Calu3 (cell line): ENCODE data around the gene EFCAB8. TPM values are rescaled to one million over a fixed set of nuclear protein-coding genes. Genes with fewer than 3 reads are reported as not detected.

Experiments
- BruUV-seq: library from RNA; stranded (reverse); fragments of 400-500 nt; replicated peaks from 2 replicates; lab custom pipeline; 2021; lab: Mats Ljungman, UMichigan
- CTCF ChIA-PET: fragments of 300-600 bp; sonication (Branson Sonifier 250); formaldehyde crosslinking; loops from one replicate; lab custom pipeline; 2022; ENCODE audit warnings: antibody characterized with exemption; lab: Charles Lee
- DNase-seq: peaks from one replicate; pipeline ENCODE4 v3.0.0; 2022
- H3K27ac Mint-ChIP-seq: one replicate; pipeline ENCODE4 v1.8.0; 2022; ENCODE audit warnings: mixed read lengths; ENCODE audit not compliant: unreplicated experiment
- H3K27me3 Mint-ChIP-seq: one replicate; pipeline ENCODE4 v1.8.0; 2022; ENCODE audit warnings: mixed read lengths; ENCODE audit not compliant: unreplicated experiment
- H3K36me3 Mint-ChIP-seq: one replicate; pipeline ENCODE4 v1.8.0; 2022; ENCODE audit warnings: mild to moderate bottlenecking, moderate library complexity, mixed read lengths; ENCODE audit not compliant: insufficient read depth, unreplicated experiment
- H3K4me1 Mint-ChIP-seq: one replicate; pipeline ENCODE4 v1.8.0; 2022; ENCODE audit warnings: mild to moderate bottlenecking, low read depth, mixed read lengths; ENCODE audit not compliant: unreplicated experiment
- H3K4me3 Mint-ChIP-seq: one replicate; pipeline ENCODE4 v1.8.0; 2022; ENCODE audit warnings: mild to moderate bottlenecking, low read depth, moderate library complexity, mixed read lengths; ENCODE audit not compliant: unreplicated experiment
- H3K9me3 Mint-ChIP-seq: one replicate; pipeline ENCODE4 v1.8.0; 2022; ENCODE audit warnings: low read depth, mixed read lengths; ENCODE audit not compliant: unreplicated experiment
- intact Hi-C: fragments of 100-400 bp; cut with micrococcal nuclease; formaldehyde crosslinking; loops from one replicate; pipeline ENCODE4 v1.10.0; 2022; ENCODE audit not compliant: unreplicated experiment
- total RNA-seq: library from RNA; stranded (reverse); gene quantifications from 2 replicates; pipeline ENCODE4 v1.2.3, GENCODE V29; 2022
- TF ChIP-seq, protein P1 (sequence below): fragments of 200-600 bp; IDR thresholded peaks from one replicate; pipeline ENCODE4 v1.8.0; 2022; ENCODE audit warnings: antibody characterized with exemption; ENCODE audit not compliant: unreplicated experiment

EFCAB8 gene
- total RNA-seq, 1 experiment from 2014 or later = 1.1 TPM

DNA sequence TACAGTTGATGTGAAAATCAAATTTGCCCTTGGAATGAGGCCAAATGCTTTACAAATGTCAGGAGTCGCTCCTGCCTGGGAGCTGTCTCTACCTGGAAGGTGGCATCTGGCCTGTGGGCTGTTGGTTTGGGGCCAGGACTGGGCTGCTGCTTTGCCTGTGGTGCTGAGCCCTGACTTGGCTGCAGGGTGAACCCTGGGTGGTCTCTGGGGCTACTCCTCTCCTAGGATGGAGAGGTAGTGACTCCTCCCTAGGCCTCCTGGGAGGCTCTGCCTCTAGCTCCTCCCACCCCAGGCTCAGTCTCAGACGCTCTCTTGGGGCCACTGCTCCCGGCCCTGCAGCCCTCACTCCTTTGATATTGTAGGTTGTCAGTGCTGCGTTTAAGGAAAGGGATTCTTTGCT is 47.5 kb downstream of the EFCAB8 start:
- Mint-ChIP-seq H3K9me3 (no peaks in the 10 kb centered on the region), H3K36me3 (no peaks in the 10 kb centered on the region), H3K4me3 (no peak overlapping the region), H3K27me3 (peaks cover 56% of the 10 kb centered on the region), H3K27ac (no peak overlapping the region), H3K4me1 (no peaks in the 10 kb centered on the region)
- CTCF ChIA-PET = interaction anchor here (0.6 to 0.8 kb wide), 3 partner anchors 169 to 1022 kb away, joined by 3 to 4 read pairs (median 3); no protein-coding TSS in a partner anchor
- BruUV-seq = no TSS peak
- DNase-seq = no peak
- TF ChIP-seq, protein P1, sequence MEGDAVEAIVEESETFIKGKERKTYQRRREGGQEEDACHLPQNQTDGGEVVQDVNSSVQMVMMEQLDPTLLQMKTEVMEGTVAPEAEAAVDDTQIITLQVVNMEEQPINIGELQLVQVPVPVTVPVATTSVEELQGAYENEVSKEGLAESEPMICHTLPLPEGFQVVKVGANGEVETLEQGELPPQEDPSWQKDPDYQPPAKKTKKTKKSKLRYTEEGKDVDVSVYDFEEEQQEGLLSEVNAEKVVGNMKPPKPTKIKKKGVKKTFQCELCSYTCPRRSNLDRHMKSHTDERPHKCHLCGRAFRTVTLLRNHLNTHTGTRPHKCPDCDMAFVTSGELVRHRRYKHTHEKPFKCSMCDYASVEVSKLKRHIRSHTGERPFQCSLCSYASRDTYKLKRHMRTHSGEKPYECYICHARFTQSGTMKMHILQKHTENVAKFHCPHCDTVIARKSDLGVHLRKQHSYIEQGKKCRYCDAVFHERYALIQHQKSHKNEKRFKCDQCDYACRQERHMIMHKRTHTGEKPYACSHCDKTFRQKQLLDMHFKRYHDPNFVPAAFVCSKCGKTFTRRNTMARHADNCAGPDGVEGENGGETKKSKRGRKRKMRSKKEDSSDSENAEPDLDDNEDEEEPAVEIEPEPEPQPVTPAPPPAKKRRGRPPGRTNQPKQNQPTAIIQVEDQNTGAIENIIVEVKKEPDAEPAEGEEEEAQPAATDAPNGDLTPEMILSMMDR = no peak
- intact Hi-C loops = loop anchor here (10.0 kb wide), 1 partner anchor 389 kb away; no protein-coding TSS in a partner anchor

DNA sequence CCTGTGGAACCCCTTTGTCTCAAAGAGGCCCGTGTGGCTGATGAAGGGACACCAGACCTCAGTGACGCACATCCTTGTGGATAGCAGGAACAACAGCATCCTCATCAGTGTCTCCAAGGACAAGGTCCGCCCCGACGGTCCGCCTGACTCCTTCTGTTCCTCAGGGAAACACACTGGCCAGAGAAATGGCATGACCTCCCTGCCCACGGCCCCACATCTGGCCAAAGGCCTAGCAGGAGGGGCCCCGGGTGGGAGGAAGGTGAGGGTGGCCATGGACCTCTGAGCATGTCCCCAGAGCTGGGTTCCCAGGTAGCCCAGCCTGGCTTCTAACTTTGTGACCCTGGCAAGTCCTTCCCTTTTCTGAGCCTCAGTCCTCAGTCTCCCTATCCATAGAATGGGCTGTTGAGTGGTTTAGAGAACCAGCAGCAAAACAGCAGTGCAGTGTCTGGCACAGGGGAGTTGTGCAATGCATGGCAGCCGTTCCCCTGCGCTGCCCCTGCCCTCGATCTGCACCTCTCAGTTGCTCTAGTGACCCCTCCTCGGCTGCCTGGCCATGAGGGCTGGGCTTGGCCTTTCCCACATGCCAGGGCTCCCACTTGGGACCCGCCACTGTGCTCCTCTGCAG is 48.3 kb downstream of the EFCAB8 start:
- CTCF ChIA-PET = interaction anchor here (0.8 kb wide), 1 partner anchor 182 kb away, joined by 3 read pairs; no protein-coding TSS in a partner anchor
- intact Hi-C loops = loop anchor here (10.0 kb wide), 1 partner anchor 388 kb away; no protein-coding TSS in a partner anchor
- peaks cover 63% of the 10 kb centered on the region for H3K27me3 Mint-ChIP-seq
- no peaks in the 10 kb centered on the region for H3K9me3 Mint-ChIP-seq
- TF ChIP-seq, protein P1 = no peak
- H3K4me3 Mint-ChIP-seq = no peak overlapping the region
- no peaks in the 10 kb centered on the region for H3K36me3 Mint-ChIP-seq
- BruUV-seq = no TSS peak
- no peaks in the 10 kb centered on the region for H3K4me1 Mint-ChIP-seq
- no peak for DNase-seq
- no peak overlapping the region for H3K27ac Mint-ChIP-seq

DNA sequence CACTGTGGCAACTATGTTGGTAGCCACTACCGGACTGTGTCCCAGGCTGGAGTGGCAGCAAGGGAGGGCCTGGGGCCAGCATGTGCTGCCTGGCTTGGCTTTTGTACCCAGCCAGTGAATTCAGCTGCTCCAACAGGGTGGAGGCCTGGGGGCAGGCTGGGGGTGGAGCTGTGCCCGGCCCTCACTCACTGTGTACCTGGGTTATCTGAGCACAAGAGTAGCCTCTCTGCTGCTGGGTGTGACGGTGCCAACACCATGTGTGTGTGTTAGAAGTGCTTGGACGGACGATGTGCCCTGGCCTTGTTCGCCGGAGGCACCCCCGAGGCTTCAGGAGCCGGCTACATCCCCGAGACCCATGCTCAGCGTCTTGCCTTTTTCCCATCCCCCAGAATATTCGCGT is 49.2 kb downstream of the EFCAB8 start:
- Mint-ChIP-seq H3K9me3 (no peaks in the 10 kb centered on the region), H3K4me3 (no peak overlapping the region), H3K4me1 (no peaks in the 10 kb centered on the region), H3K27me3 (peaks cover 59% of the 10 kb centered on the region), H3K27ac (no peak overlapping the region), H3K36me3 (no peaks in the 10 kb centered on the region)
- TF ChIP-seq, protein P1 = no peak
- BruUV-seq = no TSS peak
- CTCF ChIA-PET = no interaction called here
- intact Hi-C loops = loop anchor here (10.0 kb wide), 1 partner anchor 387 kb away; no protein-coding TSS in a partner anchor
- DNase-seq = no peak

DNA sequence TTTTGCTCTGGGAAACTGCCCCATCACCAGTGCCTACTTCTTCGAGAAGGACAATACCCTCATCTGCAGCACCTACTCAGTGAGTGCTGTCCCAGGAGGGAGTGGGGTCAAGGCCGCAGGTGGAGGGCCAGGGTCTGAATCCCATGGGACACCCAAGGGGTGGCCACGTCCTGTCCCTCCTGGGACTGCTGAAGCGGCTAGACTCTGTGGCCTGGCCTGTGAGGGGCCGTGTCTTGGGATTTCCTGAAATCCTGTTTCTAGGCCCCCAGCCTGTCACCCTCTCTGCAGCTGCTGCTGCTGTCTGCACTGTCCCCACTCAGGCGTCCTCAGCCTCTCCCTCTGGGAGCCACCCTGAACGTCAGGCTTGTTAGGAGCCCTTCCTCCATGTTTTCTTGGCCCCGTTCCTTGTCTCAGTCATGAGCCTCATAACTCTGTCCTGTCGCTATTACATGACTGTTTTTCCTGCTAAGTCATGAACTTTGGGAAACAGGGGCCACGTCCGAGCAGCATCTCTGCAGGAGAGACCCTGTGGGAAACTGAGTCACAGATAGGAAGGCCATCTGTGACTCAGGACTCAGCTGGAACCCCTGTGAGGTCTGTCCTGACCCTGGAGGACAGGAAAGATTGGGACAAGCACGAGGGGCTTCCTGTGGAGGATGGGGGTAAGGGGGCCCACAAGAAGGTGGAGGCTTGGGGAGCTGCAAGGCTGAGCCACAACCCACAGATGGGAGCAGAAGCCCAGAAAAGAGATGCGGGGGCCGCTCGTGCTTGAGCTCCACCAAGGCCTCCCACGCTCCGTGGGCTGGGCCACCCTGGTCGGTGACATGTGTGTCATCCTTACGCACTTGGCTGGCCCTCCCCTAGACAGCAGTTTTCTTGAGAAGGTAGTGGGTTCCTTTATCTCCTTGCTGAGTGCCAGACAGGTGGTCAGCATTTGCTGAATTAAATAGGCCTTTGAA is 49.9 kb downstream of the EFCAB8 start:
- H3K27me3 Mint-ChIP-seq = peaks cover 52% of the 10 kb centered on the region
- no peak for DNase-seq
- no peak overlapping the region for H3K4me3 Mint-ChIP-seq
- intact Hi-C loops = loop anchor here (10.0 kb wide), 1 partner anchor 386 kb away; no protein-coding TSS in a partner anchor
- no peaks in the 10 kb centered on the region for H3K36me3 Mint-ChIP-seq
- H3K9me3 Mint-ChIP-seq = no peaks in the 10 kb centered on the region
- no peaks in the 10 kb centered on the region for H3K4me1 Mint-ChIP-seq
- H3K27ac Mint-ChIP-seq = no peak overlapping the region
- CTCF ChIA-PET = no interaction called here
- no TSS peak for BruUV-seq
- TF ChIP-seq, protein P1 = no peak
